HG02623 (cell line): Measurements from ENCODE around the gene GGTLC1.
"Not testable (repeated sequence)": the region's sequence is repeated elsewhere in the genome, so short reads cannot be mapped to it uniquely, and the experiment has no call there.

Experiments used
- ATAC-seq: cut with Tn5 transposase; IDR thresholded peaks from one replicate; pipeline ENCODE4 v1.9.1; 2021; ENCODE audit warnings: moderate library complexity; ENCODE audit not compliant: unreplicated experiment

The GGTLC1 gene

DNA sequence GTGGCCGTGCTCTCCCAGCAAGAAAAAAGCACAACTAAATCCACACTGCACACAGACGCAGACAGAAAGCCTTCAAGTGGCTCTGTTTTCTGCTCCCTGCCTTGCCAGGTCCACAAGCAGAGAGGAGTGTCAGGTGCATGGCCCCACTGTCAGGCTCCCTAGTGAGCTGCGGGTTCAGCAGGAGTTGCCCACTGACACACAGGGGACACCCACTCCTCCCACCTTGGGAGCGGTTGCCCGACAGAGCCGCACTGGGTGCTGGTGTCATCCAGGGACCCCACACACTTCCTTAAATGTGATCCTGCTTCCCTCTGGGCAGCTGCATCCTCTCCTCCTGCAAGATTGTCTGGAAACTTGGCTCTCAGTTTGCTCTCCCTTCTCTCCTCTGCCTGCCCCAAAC, 6.7 kb upstream of the GGTLC1 start:
- ATAC-seq: not testable (repeated sequence)

DNA sequence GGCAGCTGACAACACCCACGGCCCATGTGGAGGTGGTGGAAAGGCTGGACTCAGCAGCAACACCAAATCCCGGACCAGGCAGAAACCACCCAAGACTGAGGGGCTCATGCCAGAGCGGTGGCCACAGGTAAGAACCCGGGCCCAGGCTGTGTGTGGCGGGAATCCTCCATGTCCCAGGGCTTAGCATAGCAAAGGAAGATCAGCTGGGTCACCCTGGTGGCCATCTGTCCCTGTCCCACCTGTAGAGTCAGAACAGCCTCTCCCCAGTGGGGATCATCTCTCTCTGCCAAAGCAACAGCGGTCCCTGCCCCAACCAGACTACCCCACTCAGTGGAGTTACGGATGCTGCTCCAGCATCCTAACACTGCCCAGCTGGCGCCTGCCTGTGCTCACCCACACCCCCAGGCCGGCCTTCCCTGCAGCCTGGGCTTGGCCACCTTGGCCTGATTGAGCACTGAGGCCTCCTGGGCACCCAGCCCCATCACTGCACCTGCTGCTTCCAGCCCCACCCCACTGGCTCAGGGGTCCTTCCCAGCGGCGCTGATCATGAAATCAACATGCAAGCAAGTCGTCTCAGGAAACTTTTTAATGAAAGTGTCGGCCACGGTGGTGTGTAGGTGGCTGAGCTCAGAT, 5.5 kb upstream of the GGTLC1 start:
- ATAC-seq: not testable (repeated sequence)

DNA sequence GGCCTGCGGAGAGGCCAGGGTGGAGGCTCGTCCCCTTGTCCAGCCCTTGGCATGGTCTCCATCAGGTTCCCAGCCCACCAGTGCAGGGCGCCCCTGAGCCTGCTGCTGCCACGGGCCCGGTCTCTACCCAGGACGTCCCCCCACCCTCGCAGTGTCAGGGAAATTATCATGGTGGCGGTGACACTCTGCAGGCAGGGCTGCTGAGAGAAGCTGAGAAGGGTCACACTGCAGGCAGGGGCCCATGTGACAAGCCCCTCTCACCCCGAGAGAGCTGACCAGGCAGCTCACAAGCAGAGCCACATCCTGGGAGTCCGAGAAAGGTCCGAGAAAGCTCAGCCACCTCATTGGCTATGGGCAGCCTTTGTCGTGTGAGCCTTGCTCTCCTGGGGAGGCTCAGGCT, 4.9 kb upstream of the GGTLC1 start:
- not testable (repeated sequence) for ATAC-seq

DNA sequence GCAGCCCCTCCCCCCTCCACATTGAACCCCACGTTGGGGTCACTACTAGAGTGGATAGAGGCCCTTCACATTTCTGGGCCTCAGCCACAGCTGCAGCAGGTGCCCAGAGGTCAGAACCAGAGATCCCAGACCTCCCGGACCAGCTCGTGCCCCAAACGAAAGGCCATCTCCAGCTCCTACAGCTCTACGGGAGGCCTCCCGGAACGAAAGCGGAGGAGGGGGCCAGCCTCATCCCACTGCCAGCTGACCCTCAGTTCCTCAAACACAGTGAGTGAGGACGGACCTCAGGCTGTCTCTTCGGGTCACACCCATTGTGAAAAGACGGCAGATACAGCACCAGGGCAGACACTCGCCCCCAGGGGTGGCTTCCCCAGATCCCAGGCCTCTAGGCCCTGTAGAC, 1.7 kb upstream of the GGTLC1 start:
- ATAC-seq: not testable (repeated sequence)

DNA sequence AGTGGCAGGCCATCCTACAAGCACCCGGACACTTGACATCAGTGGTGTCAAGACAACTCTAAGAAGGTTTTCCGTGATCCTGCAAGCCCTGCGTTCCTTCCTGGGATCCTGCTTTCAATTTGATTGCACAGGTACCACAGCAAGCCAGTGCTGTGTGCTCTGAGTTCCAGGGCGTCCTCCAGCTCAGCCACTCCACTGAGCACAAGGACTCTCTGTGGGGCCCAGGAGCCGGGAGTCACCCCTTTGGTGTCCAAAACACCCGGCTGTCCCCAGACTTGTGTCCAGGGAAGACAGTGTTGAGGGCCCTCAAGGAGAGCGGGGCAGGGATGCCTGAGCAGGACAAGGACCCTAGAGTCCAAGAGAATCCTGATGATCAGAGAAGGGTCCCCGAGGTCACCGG, 387 bp upstream of the GGTLC1 start:
- not testable (repeated sequence) for ATAC-seq

DNA sequence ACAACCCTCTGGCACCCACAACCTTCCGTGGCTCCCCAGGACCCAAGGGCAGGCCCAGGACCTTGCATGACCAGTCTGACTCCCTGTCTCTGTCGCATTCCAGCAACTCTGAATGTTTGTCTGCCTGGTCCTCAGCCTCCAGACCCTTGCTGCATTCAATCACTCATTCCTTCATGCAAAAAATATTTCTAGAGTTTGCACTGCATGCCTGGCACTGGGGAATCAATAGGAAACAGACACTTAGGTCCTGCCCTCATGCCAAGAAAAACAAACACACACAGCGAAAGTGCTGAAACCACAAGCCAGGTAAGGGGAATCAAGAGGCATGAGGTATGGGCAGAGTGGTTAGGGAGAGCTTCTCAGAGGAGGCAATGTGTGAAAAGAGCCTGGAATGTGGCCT, 1.9 kb downstream of the GGTLC1 start:
- ATAC-seq: not testable (repeated sequence)

DNA sequence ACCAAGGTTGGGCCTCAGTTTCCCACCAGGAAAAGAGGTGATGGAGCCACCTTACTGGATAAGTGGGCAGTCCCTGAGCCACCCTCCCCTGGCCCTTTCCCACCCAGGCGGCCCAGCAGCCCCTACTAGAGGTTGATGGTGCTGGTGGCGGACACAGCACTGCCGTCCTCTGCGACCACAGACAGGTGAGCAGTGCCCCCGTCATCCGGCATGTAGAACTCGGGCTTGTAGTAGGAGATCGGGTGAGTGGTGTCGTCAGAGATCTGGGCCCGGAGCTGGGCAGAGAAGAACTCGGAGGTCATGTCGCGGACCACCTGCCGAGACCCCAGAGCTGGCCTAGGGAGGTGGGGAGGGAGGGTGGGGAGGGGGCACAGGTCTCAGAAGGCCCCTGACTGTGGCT, 2.3 kb downstream of the GGTLC1 start:
- ATAC-seq: not testable (repeated sequence)

DNA sequence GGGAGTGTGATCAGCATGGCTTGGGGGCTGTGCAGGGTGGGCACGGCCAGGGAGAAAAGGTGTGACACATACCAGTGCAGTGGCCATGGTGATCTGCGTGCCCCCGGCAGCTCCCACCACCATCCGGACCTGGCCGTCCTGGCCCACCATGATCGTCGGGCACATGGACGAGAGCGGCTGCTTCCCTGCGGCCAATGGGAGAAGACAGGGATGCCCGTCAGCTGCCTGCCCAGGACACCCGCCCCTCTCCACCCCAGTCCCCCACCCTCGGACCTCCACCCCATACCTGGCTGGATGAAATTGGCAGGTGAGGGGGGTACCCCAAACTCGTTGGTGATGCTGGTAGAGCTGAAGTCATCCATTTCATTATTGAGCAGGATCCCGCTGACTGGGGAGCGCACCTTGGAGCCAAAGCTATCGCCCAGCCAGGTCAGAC, 2.8 kb downstream of the GGTLC1 start:
- not testable (repeated sequence) for ATAC-seq

DNA sequence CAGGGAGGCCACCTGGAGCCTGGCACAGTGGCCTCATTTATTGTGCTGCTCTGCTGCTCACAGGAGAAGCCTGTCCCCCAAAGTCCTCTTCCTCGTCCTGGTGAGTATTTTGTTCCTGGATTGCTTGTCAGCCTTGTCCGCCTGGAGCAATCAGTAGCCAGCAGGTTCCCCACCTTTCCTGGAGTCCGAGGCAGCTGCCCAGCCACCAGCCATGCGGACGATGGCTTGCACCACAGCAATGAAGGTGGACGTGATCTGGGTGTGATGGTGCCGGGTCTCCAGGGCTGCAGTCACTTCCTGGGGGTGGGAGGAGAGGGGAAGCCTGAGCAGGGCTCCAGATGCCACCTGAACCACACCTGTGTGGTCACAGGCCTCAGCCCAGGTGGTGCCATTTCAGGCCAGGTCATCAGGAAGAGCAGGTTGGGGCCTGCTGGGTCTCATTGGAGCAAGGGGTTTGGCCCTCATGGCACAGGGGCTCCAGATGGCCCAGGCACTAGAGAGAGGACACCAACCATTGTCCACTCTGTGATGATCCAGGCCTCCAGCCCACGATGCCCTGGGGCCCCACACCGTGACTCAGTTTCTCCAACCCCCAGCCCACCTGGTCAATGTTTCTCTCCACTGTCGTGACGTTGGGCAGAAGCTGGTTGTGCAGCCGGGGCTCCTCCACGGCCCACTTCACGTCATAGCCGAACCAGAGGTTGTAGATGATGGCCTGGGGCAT, 3.4 kb downstream of the GGTLC1 start:
- ATAC-seq: not testable (repeated sequence)

DNA sequence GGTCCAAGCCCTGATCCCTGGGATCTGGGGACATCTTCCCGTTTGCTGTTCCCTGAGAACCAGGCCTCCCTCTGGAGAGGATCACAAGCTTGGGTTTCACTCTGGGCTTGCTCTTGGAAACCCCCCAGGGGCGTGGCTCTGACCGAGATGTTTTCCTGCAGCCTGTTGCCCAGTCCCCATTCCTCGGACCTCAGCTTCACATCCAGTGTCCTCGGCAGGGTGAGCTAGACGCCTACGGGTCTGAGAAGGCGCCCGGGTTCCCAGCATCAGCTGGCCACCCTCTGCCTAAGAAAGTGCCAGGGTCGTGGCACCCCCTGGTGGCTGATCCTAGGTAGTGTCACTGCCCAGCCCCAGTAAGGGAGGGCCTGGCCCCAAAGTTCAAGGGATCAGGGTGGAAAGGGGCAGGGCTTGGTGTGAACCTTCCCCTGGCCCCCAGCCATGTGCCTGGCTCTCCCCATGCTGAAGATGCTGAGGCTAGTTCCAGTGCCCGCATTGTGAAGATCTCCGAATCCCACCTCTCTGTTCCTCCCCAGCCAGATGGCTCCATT, 4.0 kb downstream of the GGTLC1 start:
- not testable (repeated sequence) for ATAC-seq

DNA sequence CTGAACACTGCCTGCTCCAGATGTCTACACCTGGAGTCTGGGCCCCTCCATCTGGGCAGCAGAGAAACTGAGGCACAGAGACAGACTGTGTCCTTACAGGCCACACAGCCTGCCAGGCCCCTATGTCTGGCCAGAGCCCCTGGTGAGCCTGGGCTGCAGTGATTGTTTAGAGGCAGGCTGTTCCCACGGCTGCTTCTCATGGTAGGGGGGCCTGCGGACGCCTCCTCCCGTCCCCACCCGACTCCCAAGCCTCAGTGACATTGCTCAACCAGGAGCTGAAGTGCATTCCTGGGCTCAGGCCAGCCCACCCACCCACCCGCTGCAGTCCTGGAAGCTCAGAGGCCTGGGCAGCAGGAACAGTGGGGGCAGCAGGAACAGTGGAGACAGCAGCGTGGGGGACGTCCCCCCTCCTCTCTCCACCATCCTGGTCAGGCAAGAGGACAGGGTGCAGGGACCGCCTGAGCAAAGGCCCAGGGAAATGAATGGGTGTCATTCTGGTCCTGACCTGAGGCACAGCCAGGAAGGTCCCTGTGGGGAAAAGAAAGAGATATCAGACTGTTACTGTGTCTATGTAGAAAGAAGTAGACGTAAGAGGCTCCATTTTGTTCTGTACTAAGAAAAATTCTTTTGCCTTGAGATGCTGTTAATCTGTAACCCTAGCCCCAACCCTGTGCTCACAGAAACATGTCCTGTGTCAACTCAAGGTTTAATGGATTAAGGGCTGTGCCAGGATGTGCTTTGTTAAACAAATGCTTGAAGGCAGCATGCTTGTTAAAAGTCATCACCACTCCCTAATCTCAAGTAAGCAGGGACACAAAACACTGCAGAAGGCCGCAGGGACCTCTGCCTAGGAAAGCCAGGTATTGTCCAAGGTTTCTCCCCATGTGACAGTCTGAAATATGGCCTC, 6.2 kb downstream of the GGTLC1 start:
- not testable (repeated sequence) for ATAC-seq

DNA sequence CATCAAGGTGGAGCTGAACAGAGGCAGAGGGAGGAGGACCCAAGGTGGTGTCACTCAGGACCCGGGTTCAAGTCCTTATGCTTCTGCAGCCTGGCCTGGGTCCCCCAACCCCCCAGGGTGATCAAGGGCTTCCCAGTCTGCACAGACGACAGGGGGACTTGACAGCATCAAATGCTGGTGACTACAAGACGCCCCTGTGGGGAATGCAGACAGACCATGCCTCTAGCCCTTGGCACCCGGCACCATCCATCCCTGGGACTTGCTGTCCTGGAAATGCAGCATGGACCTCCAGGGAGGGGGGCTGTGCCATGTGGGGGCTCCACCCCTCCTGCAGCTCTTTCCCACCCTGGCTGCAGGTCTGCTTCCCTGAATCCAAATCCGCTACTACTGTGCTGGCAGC, 7.1 kb downstream of the GGTLC1 start:
- ATAC-seq: not testable (repeated sequence)

DNA sequence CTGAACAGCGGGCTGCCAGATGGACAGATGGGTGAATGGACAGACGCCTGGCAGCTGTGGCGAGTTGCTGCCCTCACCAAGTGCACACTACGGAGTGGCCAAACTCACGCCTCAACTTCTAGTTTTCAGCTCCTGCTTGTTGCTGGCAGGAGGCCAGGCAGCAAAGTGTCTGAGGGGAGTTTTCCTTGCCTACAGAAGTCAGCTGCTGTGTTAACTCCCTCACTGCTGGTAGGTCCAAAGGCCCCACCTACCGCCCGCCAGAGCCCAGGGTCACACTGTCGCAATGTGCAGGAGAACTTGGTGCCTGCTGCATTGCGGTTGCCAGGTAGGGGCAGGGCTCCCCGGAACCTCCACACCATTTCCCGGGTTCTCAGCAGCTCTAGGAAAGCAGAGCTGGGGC, 7.6 kb downstream of the GGTLC1 start:
- ATAC-seq: not testable (repeated sequence)

DNA sequence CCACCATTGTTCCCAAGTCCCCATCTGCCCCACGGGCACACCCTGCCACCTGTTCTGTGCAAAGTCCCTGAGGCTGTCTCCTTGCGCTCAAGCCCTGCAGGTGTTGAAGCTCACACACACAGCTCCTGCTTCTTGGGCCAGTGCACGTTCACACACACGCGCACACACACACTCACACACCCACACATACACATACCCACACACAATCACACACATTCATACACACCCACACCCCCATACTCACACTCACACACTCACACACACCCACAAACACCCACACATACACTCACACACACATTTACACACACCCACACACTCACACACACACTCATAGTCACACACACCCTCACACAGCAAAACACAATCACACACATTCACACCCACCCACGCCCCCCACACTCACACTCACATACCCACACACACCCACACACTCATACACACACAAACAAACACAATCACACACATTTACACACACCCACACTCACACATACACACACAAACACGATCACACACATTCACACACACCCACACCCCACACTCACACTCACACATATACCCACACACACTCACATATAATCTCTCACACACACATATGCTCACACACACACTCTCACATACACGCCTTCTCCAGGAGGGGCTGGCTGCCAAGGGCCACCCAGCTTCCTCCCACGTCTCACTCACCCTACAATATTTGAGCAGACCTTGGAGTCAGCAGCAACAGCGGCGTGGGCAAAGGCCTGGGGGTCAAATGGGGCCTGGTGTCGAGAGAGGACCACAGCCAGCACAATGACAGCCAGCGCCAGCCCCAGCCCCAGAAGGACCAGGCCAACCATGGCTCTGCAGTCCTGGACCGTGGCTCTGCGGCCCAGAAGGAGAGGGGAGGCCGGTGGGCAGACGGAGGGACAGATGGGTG, 8.4 kb downstream of the GGTLC1 start:
- ATAC-seq: not testable (repeated sequence)

DNA sequence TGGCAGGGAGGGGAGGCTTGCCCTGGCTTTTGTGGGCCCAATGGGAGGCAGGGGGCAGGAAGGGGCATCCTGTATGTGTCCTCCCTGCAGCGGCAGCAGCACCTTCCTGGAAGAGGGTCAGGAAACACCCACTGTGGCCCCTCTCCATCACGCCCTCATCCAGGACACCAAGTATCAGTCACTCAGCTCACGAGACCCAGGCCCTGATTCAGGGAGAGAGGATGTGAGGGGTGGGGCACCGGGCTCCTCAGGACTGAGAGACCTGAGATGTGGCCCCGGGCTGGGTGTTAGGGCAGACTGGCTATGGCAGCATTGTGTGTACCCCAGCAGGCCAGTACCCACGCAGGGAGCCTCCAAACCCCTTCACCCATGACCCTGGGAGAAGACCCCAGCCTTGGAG, 9.2 kb downstream of the GGTLC1 start:
- ATAC-seq: not testable (repeated sequence)

DNA sequence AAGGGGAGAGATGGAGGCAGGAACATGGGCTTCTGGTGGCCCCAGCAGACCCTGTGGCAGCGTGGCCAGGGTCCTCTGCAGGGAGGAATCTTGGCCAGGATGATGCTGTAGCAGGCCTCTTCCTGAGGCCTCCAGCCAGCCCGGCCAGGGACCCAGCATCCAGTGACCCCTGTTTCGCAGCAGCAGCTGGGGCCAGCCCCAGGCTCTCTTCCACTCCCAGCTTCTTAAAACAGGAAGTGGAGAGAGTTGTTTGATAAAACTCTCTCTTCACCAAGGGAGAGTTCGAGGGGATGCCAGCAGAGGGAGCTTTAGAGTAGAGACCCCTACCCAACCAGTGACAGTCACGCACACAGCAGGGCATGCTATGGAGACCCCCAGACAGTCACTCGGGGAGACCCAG, 10.1 kb downstream of the GGTLC1 start:
- ATAC-seq: not testable (repeated sequence)

DNA sequence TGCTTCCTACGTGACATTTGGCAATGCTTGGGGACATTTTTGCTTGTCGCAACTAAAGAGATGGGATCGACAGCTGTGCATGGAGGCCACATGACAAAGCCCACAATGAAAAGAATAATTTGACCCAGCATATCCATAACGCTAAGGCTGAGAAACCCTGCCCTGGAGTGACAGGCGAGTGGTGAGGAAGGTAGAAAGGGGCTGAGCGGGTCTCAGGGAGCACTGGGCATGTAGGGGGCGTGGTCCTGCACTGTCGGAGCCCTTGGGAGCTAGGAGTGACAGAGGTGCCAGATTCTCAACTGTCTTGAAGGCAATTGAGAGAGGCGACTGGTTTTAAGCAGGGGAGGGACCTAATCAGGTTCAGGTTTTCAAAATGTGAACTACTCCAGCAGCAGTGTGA, 13.6 kb downstream of the GGTLC1 start:
- ATAC-seq: no peak

DNA sequence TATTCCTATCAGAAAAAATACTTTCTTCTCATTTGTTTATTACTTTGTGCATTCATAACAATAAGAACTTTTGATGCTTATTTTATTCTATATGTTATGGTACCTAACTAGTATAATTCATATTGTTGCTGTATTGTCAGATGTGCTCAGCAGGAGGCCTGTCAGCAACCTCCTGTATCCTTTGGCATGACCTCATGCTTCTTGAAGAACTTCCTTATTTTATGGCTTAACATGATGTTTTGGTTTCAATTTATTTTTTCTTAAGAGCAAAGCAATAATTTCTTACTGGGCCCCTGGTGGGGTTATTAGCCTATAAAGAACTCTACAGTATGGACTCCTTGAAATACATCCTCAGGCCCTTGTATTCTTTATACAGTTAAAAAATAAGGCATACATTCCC, 17.3 kb downstream of the GGTLC1 start:
- ATAC-seq: no peak

DNA sequence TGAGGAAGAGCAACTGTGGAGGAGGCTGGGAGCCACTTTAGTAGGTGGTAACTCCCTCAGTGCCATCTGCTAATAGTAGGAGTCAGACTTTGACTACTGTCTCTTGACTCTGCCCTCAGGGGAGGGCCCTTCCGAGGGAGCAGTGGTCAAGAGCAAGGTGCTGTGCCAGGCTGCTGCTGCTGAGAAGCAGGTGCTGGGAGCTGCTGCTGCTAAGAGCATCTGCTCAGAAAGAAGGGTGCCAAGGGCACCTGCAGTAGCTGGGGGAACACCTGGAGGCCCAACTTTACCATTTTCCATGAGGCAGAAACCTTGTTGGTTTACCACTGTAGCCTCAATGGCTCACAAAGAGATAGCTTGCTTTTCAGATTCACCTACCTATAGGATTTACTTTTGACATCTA, 18.5 kb downstream of the GGTLC1 start:
- no peak for ATAC-seq

DNA sequence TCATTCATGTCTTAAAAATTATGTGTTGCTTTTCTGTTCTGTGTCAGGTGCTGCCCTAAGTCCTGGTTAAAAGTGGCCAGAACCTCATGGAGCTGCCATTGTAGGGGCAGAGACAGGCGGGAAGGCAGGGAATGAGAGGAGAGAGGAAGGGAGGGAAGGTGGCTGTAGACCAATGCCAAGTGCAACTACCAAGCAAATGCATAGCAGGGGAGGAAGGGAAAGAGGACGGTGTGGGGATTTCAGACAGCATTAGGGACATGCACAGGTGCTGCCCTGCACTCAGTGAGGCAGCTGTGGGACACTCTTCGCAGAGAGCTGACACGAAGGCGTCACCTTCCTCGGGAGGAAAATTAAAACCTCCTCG, 21.0 kb downstream of the GGTLC1 start:
- no peak for ATAC-seq
